ENCODE measurements around the gene TP53I13.

TP53I13 gene

DNA sequence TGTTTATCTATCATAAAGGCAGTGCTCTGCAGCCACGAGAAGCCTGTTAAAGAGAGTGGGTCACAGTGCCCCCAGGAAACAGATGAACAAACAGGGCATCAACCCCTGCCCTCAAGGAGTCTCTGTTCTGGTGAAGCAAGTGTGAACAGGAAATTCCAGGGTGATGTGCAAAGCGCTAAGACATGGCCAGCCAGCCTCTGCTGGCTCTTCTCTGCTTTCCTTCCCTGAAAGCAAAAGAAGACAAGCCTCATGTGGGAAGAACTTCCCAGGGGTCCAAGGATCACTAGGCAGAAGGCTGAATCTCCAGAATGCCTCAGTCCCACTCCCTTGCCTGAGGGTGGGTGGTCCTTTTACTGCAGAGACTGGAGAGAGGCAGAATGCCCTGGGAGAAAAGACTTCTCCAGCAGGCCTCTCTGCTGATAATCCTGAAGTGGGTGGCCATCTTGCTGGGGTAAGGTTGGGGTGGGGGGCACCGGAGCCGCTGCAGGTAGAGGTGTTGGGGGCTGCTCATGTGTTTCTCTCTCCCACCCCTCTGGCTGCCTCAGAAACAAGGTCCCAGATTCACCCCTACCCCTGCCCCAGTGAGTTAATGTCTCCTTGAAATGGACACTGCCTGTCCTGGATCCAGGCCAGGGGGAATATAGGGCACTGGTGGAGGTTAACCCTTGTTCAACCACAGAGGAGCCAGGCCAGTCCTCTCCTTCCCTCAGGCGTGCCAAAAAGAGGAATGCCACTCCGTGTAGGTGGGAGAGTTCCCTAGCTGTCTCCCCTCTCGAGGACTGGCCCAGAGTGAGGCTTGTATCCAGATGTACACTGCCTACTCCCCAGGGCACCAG is 26.8 kb downstream of the TP53I13 start:
- Histone ChIP-seq H3K9me3 (ENCODE audit: control insufficient read depth, insufficient read depth, low read length) (no peaks in the 10 kb centered on the region), H3K4me3 (ENCODE audit: low read length) (no peak overlapping the region), H3K27ac (ENCODE audit: low read length) (no peak overlapping the region), H3K36me3 (ENCODE audit: control insufficient read depth, insufficient read depth, low read length) (no peaks in the 10 kb centered on the region), H3K27me3 (ENCODE audit: control insufficient read depth, insufficient read depth, low read length) (no peaks in the 10 kb centered on the region), H3K4me1 (ENCODE audit: control insufficient read depth, insufficient read depth, low read length) (peaks cover 22% of the 10 kb centered on the region)
- no CpG with 5 or more reads among the region's 7 CpGs for WGBS (ENCODE audit: insufficient coverage, insufficient read length)
- no peak for DNase-seq (ENCODE audit: low read depth, low spot score)

DNA sequence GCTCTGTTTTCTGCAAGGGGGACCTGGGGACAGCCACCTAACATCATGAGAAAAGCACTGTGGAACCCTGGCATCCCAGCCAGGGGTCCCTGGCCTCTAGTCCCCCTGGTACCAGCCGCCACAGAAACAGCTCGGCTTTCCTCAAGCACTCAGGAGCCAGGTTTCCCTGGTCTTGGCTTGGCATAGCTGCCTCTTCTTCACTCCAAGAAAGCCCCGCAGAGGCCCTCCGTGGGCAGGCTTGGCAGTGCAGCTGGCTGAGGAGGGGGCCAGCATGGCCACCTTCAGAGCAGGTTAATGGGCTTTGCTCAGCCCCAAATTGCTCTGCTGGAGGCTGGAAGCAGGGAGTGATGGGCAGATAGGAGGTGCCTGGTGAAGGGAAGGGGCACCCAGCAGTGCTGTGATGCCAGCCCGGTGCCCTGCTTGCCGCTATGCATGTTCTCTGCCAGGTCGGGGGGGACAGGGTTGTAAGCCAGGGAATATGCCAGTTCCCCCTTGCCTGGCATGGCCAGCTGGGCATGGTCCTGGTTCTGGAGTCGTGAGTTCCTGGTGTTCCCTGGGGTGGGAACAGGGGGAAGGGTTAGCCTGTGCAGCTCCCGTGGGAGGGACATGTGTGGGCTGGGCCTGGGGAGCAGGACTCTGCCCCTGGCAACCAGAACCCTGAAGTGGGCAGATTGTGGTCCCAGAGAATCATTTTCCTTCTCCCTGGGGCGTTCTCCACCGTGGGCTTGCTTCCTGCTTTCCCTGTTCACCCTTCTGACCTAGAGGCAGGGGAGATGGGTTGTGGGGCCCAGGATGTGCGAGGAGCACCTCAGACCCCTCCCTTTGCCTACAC is 27.7 kb downstream of the TP53I13 start:
- peaks cover 22% of the 10 kb centered on the region for H3K4me1 ChIP-seq (ENCODE audit: control insufficient read depth, insufficient read depth, low read length)
- no peaks in the 10 kb centered on the region for H3K9me3 ChIP-seq (ENCODE audit: control insufficient read depth, insufficient read depth, low read length)
- H3K27ac ChIP-seq (ENCODE audit: low read length) = no peak overlapping the region
- no peak overlapping the region for H3K4me3 ChIP-seq (ENCODE audit: low read length)
- no peak for DNase-seq (ENCODE audit: low read depth, low spot score)
- WGBS (ENCODE audit: insufficient coverage, insufficient read length) = no CpG with 5 or more reads among the region's 12 CpGs
- H3K27me3 ChIP-seq (ENCODE audit: control insufficient read depth, insufficient read depth, low read length) = no peaks in the 10 kb centered on the region
- no peaks in the 10 kb centered on the region for H3K36me3 ChIP-seq (ENCODE audit: control insufficient read depth, insufficient read depth, low read length)

DNA sequence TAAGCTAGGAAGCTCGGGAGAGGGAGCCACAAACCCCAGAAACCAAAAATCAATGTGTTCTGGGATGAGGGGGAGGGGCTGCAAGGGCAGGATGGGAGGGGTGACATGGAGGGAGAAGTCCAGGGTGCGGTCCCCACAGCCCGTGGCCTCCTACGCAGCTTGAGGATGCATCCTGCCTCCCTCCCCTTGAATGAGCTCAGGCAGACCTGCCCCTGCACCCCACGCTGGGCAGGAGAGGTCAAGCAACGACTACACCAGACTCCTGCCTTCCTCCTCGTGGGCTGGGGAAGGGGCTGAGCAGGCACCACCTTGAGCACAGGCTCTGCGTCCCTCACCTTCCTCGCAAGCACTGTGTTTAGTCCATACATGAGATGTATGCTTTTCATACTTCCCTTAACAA is 28.3 kb downstream of the TP53I13 start:
- DNase-seq (ENCODE audit: low read depth, low spot score) = no peak
- Histone ChIP-seq H3K27ac (ENCODE audit: low read length) (no peak overlapping the region), H3K4me1 (ENCODE audit: control insufficient read depth, insufficient read depth, low read length) (peaks cover 22% of the 10 kb centered on the region), H3K4me3 (ENCODE audit: low read length) (no peak overlapping the region), H3K9me3 (ENCODE audit: control insufficient read depth, insufficient read depth, low read length) (no peaks in the 10 kb centered on the region), H3K27me3 (ENCODE audit: control insufficient read depth, insufficient read depth, low read length) (no peaks in the 10 kb centered on the region), H3K36me3 (ENCODE audit: control insufficient read depth, insufficient read depth, low read length) (no peaks in the 10 kb centered on the region)
- WGBS (ENCODE audit: insufficient coverage, insufficient read length) = no CpG with 5 or more reads among the region's 9 CpGs

DNA sequence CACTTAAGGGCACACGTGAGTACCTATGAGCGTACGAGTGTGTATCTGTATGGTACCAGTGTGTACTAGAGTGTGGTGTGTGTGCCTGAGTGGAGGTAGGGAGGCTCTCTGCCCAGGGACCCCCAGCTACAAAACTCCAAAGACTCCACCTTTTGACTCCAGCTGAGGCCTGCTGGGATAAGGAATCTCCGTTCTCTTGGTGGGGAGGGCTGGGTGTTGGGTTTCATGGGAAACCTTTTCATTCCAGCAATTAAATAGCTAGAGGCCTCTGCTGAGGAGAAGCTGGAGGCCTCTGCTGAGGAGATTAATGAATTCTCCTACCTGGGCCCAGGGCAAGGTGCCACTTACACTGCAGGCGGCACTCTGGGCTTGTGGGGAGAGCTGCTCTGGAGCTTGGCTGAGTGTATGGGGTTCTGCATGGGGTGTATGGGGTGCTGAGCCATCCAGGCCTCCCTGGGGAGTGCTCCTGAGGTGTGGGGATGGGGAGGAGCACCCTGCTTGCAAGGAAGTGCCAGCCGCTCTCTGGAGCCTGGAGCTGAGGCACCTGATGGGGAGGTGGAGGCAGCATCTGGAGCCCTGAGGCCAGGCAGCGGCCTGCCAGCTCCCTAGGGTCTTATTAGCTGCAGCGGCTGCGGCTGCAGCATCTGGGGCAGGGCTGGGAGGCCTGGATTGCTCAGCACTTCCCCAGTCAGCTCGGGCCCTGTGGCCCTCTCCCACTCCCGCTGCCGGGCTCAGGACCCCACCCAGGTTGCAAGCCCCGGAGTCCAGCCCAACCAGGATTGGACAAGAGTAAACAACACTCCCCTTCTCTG is 29.1 kb downstream of the TP53I13 start:
- Histone ChIP-seq H3K27ac (ENCODE audit: low read length) (no peak overlapping the region), H3K27me3 (ENCODE audit: control insufficient read depth, insufficient read depth, low read length) (no peaks in the 10 kb centered on the region), H3K4me1 (ENCODE audit: control insufficient read depth, insufficient read depth, low read length) (peaks cover 18% of the 10 kb centered on the region), H3K4me3 (ENCODE audit: low read length) (no peak overlapping the region), H3K36me3 (ENCODE audit: control insufficient read depth, insufficient read depth, low read length) (no peaks in the 10 kb centered on the region), H3K9me3 (ENCODE audit: control insufficient read depth, insufficient read depth, low read length) (no peaks in the 10 kb centered on the region)
- no CpG with 5 or more reads among the region's 13 CpGs for WGBS (ENCODE audit: insufficient coverage, insufficient read length)
- no peak for DNase-seq (ENCODE audit: low read depth, low spot score)

DNA sequence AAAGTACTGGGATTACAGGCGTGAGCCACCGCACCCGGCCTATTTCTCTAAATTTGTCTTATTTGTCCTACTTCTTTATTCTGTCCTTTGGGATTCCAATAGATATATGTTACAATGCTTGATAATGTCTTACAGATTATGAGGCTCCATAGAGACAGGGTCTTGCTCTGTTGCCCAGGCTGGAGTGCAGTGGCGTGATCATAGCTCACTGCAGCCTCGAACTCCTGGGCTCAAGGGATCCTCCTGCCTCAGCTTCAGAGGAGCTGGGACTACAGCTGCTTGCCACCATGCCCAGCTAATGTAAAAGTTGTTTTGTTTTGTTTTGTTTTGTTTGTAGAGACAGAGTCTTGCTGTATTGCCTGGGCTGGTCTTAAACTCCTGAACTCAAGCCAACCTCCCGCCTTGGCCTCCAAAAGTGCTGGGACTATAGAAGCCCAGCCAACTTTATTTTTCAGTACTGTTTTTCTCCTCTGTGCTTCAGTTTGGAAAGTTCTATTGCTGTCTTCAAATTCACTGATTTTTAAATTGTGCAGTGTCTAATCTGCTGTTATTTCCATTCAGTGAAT is 34.7 kb downstream of the TP53I13 start:
- DNase-seq (ENCODE audit: low read depth, low spot score) = no peak
- Histone ChIP-seq H3K4me1 (ENCODE audit: control insufficient read depth, insufficient read depth, low read length) (no peaks in the 10 kb centered on the region; the same call in 1 of the 2 replicates), H3K4me3 (ENCODE audit: low read length) (no peak overlapping the region), H3K27me3 (ENCODE audit: control insufficient read depth, insufficient read depth, low read length) (no peaks in the 10 kb centered on the region), H3K9me3 (ENCODE audit: control insufficient read depth, insufficient read depth, low read length) (no peaks in the 10 kb centered on the region), H3K27ac (ENCODE audit: low read length) (no peak overlapping the region), H3K36me3 (ENCODE audit: control insufficient read depth, insufficient read depth, low read length) (peaks cover 2% of the 10 kb centered on the region; the same call in 1 of the 2 replicates)
- no CpG with 5 or more reads among the region's 6 CpGs for WGBS (ENCODE audit: insufficient coverage, insufficient read length)

DNA sequence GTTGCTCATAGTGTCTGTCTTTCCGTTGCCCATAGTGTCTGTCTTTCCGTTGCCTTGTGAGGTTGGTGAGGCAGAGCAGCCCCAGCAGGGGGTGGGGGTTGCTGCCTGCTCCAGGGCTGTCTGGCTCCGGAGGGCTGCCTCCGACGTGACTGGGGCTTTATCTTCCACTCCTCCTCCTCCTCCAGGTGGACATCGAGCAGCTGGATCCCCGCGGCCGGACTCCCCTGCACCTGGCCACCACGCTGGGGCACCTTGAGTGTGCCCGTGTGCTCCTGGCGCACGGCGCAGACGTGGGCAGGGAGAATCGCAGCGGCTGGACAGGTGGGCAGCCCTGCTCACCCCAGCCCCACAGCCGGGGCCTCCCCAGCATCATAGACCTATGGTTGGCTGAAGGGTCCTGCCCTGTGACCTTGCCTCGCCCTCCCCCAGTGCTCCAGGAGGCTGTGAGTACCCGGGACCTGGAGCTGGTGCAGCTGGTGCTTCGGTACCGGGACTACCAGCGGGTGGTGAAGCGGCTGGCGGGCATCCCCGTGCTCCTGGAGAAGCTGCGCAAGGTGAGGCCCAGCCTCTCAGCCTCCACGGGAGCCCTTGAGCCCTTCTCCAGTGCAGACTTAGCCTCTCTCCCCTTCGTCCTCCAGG is 39.2 kb downstream of the TP53I13 start:
- Histone ChIP-seq H3K9me3 (ENCODE audit: control insufficient read depth, insufficient read depth, low read length) (no peaks in the 10 kb centered on the region), H3K27me3 (ENCODE audit: control insufficient read depth, insufficient read depth, low read length) (no peaks in the 10 kb centered on the region), H3K4me3 (ENCODE audit: low read length) (no peak overlapping the region), H3K36me3 (ENCODE audit: control insufficient read depth, insufficient read depth, low read length) (peaks cover 3% of the 10 kb centered on the region; the same call in 1 of the 2 replicates), H3K27ac (ENCODE audit: low read length) (no peak overlapping the region), H3K4me1 (ENCODE audit: control insufficient read depth, insufficient read depth, low read length) (no peaks in the 10 kb centered on the region)
- DNase-seq (ENCODE audit: low read depth, low spot score) = no peak
- WGBS (ENCODE audit: insufficient coverage, insufficient read length) = no CpG with 5 or more reads among the region's 29 CpGs

DNA sequence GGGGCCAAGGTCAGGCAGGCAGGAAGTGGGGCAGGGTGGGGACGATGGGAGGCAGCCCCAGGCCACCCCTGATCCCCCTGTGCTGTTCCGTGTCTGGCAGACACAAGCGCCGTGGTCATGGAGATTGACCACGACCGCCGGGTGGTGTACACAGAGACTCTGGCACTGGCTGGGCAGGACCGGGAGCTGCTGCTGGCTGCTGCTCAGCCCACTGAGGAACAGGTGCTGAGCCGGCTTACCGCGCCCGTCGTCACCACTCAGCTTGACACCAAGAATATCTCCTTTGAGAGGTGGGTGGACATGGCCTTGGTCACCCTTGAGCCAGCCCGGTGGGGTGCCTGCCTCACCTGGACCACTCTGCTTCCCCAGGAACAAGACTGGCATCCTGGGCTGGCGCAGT is 40.5 kb downstream of the TP53I13 start:
- no peak overlapping the region for H3K4me3 ChIP-seq (ENCODE audit: low read length)
- H3K27me3 ChIP-seq (ENCODE audit: control insufficient read depth, insufficient read depth, low read length) = no peaks in the 10 kb centered on the region
- 0 out of 2 replicates have a peak, but pooled peaks cover 5% of the 10 kb centered on the region for H3K4me1 ChIP-seq (ENCODE audit: control insufficient read depth, insufficient read depth, low read length)
- whole genome bisulfite sequencing (ENCODE audit: insufficient coverage, insufficient read length) = no CpG with 5 or more reads among the region's 15 CpGs
- H3K36me3 ChIP-seq (ENCODE audit: control insufficient read depth, insufficient read depth, low read length) = peaks cover 6% of the 10 kb centered on the region; the same call in 1 of the 2 replicates
- no peak overlapping the region for H3K27ac ChIP-seq (ENCODE audit: low read length)
- H3K9me3 ChIP-seq (ENCODE audit: control insufficient read depth, insufficient read depth, low read length) = no peaks in the 10 kb centered on the region
- DNase-seq (ENCODE audit: low read depth, low spot score) = no peak

DNA sequence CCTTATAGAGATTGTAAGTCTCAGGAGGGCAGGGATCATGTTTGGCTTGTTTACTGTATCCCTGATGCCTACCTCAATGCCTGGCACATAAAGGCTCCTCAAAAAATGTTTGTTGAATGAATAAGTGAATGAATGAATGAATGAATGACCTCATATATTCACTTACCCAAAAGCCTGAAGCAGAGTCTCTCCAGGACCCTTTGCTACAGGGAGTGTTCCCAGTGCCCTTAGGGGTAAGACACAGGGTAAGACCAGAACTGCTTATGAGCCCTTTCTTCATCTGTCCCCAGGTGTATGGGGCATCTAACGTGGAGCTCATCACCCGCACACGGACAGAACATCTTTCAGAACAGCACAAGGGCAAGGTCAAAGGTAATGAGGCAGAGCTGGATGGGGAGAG is 41.9 kb downstream of the TP53I13 start:
- Histone ChIP-seq H3K4me1 (ENCODE audit: control insufficient read depth, insufficient read depth, low read length) (peaks cover 6% of the 10 kb centered on the region; the same call in 1 of the 2 replicates), H3K36me3 (ENCODE audit: control insufficient read depth, insufficient read depth, low read length) (peaks cover 6% of the 10 kb centered on the region; the same call in 1 of the 2 replicates), H3K27ac (ENCODE audit: low read length) (no peak overlapping the region), H3K4me3 (ENCODE audit: low read length) (no peak overlapping the region), H3K9me3 (ENCODE audit: control insufficient read depth, insufficient read depth, low read length) (no peaks in the 10 kb centered on the region), H3K27me3 (ENCODE audit: control insufficient read depth, insufficient read depth, low read length) (no peaks in the 10 kb centered on the region)
- DNase-seq (ENCODE audit: low read depth, low spot score) = no peak
- no CpG with 5 or more reads among the region's 3 CpGs for WGBS (ENCODE audit: insufficient coverage, insufficient read length)

DNA sequence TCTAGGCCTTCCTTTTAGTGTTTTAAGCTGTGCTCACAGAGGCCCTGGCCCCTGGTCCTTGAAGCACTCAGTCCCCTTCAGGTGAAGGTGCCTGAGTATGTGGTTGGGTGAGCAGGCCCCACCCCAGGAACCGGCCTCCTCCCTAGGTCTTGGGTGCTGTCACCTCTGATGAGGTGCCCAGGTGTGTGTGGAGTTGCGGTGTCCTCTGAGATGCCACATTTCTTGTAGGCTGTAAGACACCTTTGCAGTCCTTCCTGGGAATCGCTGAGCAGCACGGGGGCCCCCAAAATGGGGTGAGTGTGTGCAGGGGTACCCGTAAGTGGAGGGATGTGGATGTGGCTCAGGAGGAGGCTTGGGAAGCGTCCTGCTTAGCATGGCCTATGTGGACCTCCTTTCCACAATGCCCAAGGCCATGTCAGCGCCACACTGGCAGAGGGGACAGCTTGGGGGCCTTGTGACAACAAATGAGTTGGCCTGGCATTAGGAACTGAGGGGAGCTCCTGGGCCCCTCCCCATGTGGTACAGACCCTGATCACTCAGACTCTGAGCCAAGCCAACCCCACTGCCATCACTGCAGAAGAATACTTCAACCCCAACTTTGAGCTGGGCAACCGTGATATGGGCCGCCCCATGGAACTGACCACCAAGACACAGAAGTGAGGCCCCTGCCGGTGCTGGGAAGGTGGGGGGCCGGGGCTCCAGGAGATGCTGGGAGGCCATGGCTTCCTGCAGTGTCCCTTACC is 43.0 kb downstream of the TP53I13 start:
- no peak for DNase-seq (ENCODE audit: low read depth, low spot score)
- Histone ChIP-seq H3K27me3 (ENCODE audit: control insufficient read depth, insufficient read depth, low read length) (peaks cover 7% of the 10 kb centered on the region), H3K9me3 (ENCODE audit: control insufficient read depth, insufficient read depth, low read length) (no peaks in the 10 kb centered on the region), H3K4me1 (ENCODE audit: control insufficient read depth, insufficient read depth, low read length) (peaks cover 6% of the 10 kb centered on the region; the same call in 1 of the 2 replicates), H3K36me3 (ENCODE audit: control insufficient read depth, insufficient read depth, low read length) (peaks cover 6% of the 10 kb centered on the region; the same call in 1 of the 2 replicates), H3K4me3 (ENCODE audit: low read length) (no peak overlapping the region), H3K27ac (ENCODE audit: low read length) (no peak overlapping the region)
- WGBS (ENCODE audit: insufficient coverage, insufficient read length) = no CpG with 5 or more reads among the region's 11 CpGs
